Gastroesophageal sphincter (tissue), 4 donors: ENCODE measurements around the gene ZC3H15. TPM values are rescaled to one million over a fixed set of nuclear protein-coding genes. Genes with fewer than 3 reads are reported as not detected.

Source experiments
- ATAC-seq: fragments of 150-250 bp; one replicate; pipeline ENCODE4 v1.9.1; 2016; ENCODE audit warnings: mild to moderate bottlenecking, moderate library complexity
- H3K27ac ChIP-seq, 4 donors: fragments of 200-600 bp; sonication (generic) in 3 of 4; 1 replicate in 3 of 4; 2 replicates in 1 of 4; pipeline ENCODE4 v1.5.1; 2016 to 2019
- H3K27me3 ChIP-seq: fragments of 200-600 bp; sonication (generic); one replicate; pipeline ENCODE4 v1.5.1; 2019
- H3K36me3 ChIP-seq, 2 donors: fragments of 200-600 bp; sonication (generic); one replicate each; pipeline ENCODE4 v1.5.1; 2019; ENCODE audit warnings: control low read depth in 1 of 2
- H3K4me1 ChIP-seq, 3 donors: fragments of 200-600 bp; sonication (generic); 1 replicate in 2 of 3; 2 replicates in 1 of 3; pipeline ENCODE4 v1.5.1; 2016 to 2019; ENCODE audit warnings: control low read depth in 2 of 3
- H3K4me3 ChIP-seq, 2 donors: fragments of 200-600 bp; sonication (generic); one replicate each; pipeline ENCODE4 v1.5.1; 2019; ENCODE audit warnings: mild to moderate bottlenecking in 1 of 2, moderate library complexity in 1 of 2
- H3K9me3 ChIP-seq, 3 donors: fragments of 200-600 bp; sonication (generic); one replicate each; pipeline ENCODE4 v1.5.1; 2017 to 2019; ENCODE audit warnings: control low read depth in 2 of 3
- CTCF ChIP-seq, 4 experiments: fragments of 200-600 bp in 2 of 4; fragments of 450-650 bp in 2 of 4; sonication (generic) in 1 of 4; IDR thresholded peaks; one replicate each; pipeline ENCODE4 v1.5.1; 2017 to 2019; ENCODE audit warnings: antibody characterized with exemption in 4 of 4, mild to moderate bottlenecking in 2 of 4, moderate library complexity in 2 of 4
- EP300 ChIP-seq: sonication (generic); formaldehyde crosslinking; IDR thresholded peaks from one replicate; pipeline ENCODE4 v1.6.1; 2017; ENCODE audit warnings: antibody characterized with exemption, mild to moderate bottlenecking
- POLR2A ChIP-seq, 2 donors: fragments of 450-650 bp; IDR thresholded peaks; one replicate each; pipeline ENCODE4 v1.6.1; 2017; ENCODE audit warnings: antibody characterized with exemption in 2 of 2, mild to moderate bottlenecking in 2 of 2, moderate library complexity in 1 of 2
- POLR2AphosphoS5 ChIP-seq: sonication (generic); formaldehyde crosslinking; IDR thresholded peaks from one replicate; pipeline ENCODE4 v1.6.1; 2017; ENCODE audit warnings: antibody characterized with exemption
- WGBS, 2 donors: methylation state at CpG; one replicate each; pipeline ENCODE4 v1.1.5; 2018; ENCODE audit warnings: low coverage in 1 of 2; 5-methylcytosine and 5-hydroxymethylcytosine counted together
- total RNA-seq, 4 donors: library from RNA; depleted of rRNA; stranded (reverse); fragments of >200 nt; gene quantifications; one replicate each; pipeline ENCODE4 v1.1.0, GENCODE V29; 2016

Gene ZC3H15
- total RNA-seq, 4 donors from 2014 or later: 46.3 to 74.6 (median 67.4) TPM

GRCh38 chr2:186535861-186536260 lies 49.8 kb downstream of the ZC3H15 start:
- WGBS, 2 donors: 92 to 95% methylated on average over 2 to 3 of the region's 3 CpGs
- H3K27me3 ChIP-seq: no peaks in the 10 kb centered on the region
- no peak overlapping the region for H3K4me3 ChIP-seq
- H3K4me1 ChIP-seq: no peaks in the 10 kb centered on the region
- no peaks in the 10 kb centered on the region for H3K9me3 ChIP-seq
- no peak for ATAC-seq
- H3K36me3 ChIP-seq: no peaks in the 10 kb centered on the region
- TF ChIP-seq POLR2A (IDR thresholded peaks at IDR 0.05): no peak
- no peak for TF ChIP-seq EP300
- no peak for TF ChIP-seq CTCF (IDR thresholded peaks at IDR 0.05)
- no peak for TF ChIP-seq POLR2AphosphoS5
- H3K27ac ChIP-seq: no peak overlapping the region

- TF ChIP-seq EP300 (no peak), POLR2A (IDR thresholded peaks at IDR 0.05) (no peak), CTCF (IDR thresholded peaks at IDR 0.05) (no peak), POLR2AphosphoS5 (no peak)
- WGBS, 2 donors: 80 to 97% methylated on average over 3 to 4 of the region's 4 CpGs
- no peaks in the 10 kb centered on the region for H3K9me3 ChIP-seq
These were observed 51.0 kb downstream of the ZC3H15 start for GRCh38 chr2:186537019-186537418.

GRCh38 chr2:186540941-186541340 lies 54.9 kb downstream of the ZC3H15 start:
- ATAC-seq: no peak
- WGBS, 2 donors: 76 to 79% methylated on average over 4 of the region's 4 CpGs
- Histone ChIP-seq H3K36me3 (no peaks in the 10 kb centered on the region), H3K27ac (no peak overlapping the region), H3K9me3 (no peaks in the 10 kb centered on the region), H3K4me1 (peaks cover 4 to 22% (median 11%) of the 10 kb centered on the region in 3 donors), H3K27me3 (no peaks in the 10 kb centered on the region), H3K4me3 (no peak overlapping the region)
- TF ChIP-seq POLR2A (IDR thresholded peaks at IDR 0.05) (no peak), CTCF (IDR thresholded peaks at IDR 0.05) (no peak), EP300 (no peak), POLR2AphosphoS5 (no peak)

More at GRCh38 chr2:186537019-186537418, 51.0 kb downstream of the ZC3H15 start:
- Histone ChIP-seq H3K27ac (no peak overlapping the region), H3K4me3 (no peak overlapping the region), H3K4me1 (peaks cover 0 to 3% (median 0%) of the 10 kb centered on the region in 3 donors), H3K36me3 (no peaks in the 10 kb centered on the region), H3K27me3 (no peaks in the 10 kb centered on the region)
- no peak for ATAC-seq

DNA sequence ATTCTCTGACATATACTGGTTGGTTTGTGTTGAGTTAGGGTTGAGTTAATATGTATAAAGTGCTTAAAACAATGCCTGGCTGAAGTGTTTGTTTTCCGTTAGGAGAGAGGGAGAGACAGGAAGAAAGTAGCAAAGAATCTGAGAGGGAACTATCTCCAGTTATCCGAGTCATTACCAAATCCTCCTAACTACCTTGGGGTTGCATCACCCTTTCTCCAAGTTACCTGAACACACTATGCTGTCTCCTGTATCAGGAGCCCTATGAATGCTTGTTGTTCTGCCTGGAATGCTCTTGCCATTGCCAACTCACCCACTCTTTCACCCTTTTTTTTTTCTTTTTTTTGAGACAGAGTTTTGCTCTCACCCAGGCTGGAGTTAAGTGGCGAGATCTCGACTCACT lies 55.9 kb downstream of the ZC3H15 start:
- ATAC-seq: no peak
- Histone ChIP-seq H3K4me3 (no peak overlapping the region), H3K4me1 (peaks cover 4 to 30% (median 11%) of the 10 kb centered on the region in 3 donors), H3K9me3 (no peaks in the 10 kb centered on the region), H3K27me3 (no peaks in the 10 kb centered on the region), H3K36me3 (no peaks in the 10 kb centered on the region), H3K27ac (no peak overlapping the region)
- no peak for TF ChIP-seq CTCF (IDR thresholded peaks at IDR 0.05)
- no peak for TF ChIP-seq EP300
- no peak for TF ChIP-seq POLR2AphosphoS5
- TF ChIP-seq POLR2A (IDR thresholded peaks at IDR 0.05): no peak
- WGBS, 2 donors: 76 to 85% methylated on average over 2 to 4 of the region's 4 CpGs

- peak overlapping the region; percentile 29 to 72 (median 62) for H3K27ac ChIP-seq
These were observed 57.6 kb downstream of the ZC3H15 start for GRCh38 chr2:186543561-186544131.

More at GRCh38 chr2:186543561-186544131, 57.6 kb downstream of the ZC3H15 start:
- Histone ChIP-seq H3K27me3 (no peaks in the 10 kb centered on the region), H3K36me3 (no peaks in the 10 kb centered on the region), H3K9me3 (no peaks in the 10 kb centered on the region), H3K4me1 (peaks cover 4 to 30% (median 11%) of the 10 kb centered on the region in 3 donors), H3K4me3 (no peak overlapping the region)
- ATAC-seq: no peak
- no peak for TF ChIP-seq POLR2A (IDR thresholded peaks at IDR 0.05)
- peak; percentile 16 for TF ChIP-seq POLR2AphosphoS5
- no peak for TF ChIP-seq CTCF (IDR thresholded peaks at IDR 0.05)
- no peak for TF ChIP-seq EP300
- WGBS, 2 donors: 0 to 60% methylated on average over 1 to 3 of the region's 3 CpGs
